Hippocampal formation (tissue), 2 donors: Measurements from ENCODE around the gene MARCHF11.

Source experiments
- DNase-seq, 2 donors: peaks; one replicate each; lab custom pipeline; 2025; lab: John Stamatoyannopoulos, UW

The MARCHF11 gene

GRCh38 chr5:16179511-16179935, at the start of gene MARCHF11:
Gene MARCHF11, minus strand, starts transcription at chr5:16179791. Its CDS starts 216 bp downstream, at chr5:16179575.
- no peak for DNase-seq

DNA sequence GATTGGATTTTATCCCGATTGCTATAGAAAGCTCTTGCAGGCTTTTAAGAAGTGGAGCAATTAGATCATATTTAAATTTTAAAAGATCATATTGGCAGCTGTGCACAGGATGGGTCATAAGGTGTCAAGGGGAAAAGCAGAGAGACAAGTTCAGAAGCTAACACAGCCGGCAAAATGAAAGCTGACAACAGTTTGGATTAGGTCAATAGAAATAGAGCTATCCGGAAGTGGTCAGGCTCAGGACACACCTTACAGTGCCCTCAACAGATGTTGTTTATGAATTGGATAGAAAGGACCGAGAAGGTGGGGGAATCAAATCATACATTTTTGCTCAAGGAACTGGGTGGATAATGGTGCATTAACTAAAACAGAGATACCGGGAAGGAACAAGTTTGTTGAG, 46.3 kb upstream of the MARCHF11 start:
- DNase-seq, result no peak

DNA sequence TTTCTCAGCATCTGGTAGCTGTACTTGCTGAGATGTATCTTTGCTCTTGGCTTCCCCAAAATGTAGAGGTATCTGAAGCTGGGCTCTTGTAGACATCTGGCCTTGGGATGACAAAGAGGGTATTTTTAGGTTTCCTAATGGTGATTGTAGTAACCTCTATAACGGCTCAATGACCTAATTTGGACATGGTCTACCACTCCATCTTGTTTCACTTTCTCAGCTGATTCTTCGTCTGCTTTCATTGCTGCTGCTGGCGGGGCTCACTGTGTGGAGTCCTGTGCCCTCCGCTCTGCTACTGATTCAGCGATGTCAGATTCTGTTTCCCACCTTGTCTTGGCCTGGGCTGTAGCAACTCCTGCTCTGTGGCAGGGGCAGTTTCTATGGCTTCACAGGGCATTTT, 12.7 kb upstream of the MARCHF11 start:
- DNase-seq, result no peak

GRCh38 chr5:16180789-16181082, 1.1 kb upstream of the MARCHF11 start:
- DNase-seq, result no peak

- no peak for DNase-seq
Measured at GRCh38 chr5:16179936-16180788, 571 bp upstream of the MARCHF11 start.

- DNase-seq, result peak in 1 of 2 donors; percentile 44
Measured at GRCh38 chr5:16178745-16179372, 732 bp downstream of the MARCHF11 start.

DNA sequence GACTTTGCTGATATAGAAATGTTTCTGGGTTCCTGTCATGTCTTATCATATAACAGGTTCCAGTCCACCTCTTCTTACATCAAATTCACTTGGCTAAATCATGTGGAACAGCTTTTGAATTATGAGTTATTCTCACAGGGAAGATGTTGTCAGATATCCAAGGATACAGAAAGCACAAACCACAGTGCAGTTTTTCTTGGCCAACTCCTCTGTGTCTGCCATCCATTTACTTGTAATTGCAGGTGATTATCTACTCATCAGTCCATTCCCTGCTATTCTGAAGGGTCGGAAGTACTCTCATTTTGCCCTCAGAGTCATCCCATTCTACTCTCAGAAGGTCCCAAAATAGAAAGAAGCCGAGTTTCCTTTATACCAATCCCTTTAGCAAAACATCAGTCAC, 10.0 kb downstream of the MARCHF11 start:
- DNase-seq, result no peak

GRCh38 chr5:16160706-16161105, 18.9 kb downstream of the MARCHF11 start:
- DNase-seq, result peak in 1 of 2 donors; percentile 33

DNA sequence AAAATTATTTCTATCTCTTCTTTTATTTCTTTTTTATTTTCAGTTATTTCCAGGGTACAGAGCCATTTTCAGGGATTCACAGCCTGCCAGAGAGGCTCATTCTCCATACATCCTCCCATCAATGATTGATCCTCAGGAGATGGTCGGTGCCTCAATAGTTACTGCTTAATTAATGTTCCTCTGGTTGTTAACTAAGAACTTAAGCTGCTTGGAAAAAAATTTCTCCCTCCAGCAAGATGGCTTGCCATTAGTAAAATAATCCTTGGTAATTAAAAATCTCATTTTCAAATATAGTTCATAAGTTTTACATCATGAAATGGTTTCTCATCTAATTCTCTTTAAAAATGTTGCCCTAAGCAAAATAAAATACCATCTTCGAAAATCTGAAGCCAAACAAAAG, 20.0 kb downstream of the MARCHF11 start:
- DNase-seq, result no peak

- no peak for DNase-seq
Measured at GRCh38 chr5:16156152-16156551, 23.4 kb downstream of the MARCHF11 start.

GRCh38 chr5:16152601-16153568, 26.7 kb downstream of the MARCHF11 start:
- DNase-seq, result no peak

DNA sequence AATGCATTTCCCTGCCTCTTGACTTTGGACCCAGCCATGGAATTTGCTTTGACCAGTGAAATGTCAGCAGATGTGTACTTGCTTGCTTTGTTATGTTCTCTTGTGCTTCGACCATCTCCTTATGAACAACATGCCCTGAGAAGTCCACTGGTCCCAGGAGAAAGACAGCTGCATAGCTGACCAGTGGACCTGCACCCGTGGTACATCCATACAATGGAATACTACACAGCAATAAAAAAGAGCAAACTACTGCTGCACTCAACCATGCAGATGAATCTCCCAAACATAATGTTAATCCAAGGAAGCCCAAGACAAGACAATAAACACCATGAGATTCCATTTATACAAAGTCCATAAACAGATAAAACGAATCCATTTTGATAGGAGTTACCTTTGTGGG, 30.0 kb downstream of the MARCHF11 start:
- DNase-seq, result no peak

DNA sequence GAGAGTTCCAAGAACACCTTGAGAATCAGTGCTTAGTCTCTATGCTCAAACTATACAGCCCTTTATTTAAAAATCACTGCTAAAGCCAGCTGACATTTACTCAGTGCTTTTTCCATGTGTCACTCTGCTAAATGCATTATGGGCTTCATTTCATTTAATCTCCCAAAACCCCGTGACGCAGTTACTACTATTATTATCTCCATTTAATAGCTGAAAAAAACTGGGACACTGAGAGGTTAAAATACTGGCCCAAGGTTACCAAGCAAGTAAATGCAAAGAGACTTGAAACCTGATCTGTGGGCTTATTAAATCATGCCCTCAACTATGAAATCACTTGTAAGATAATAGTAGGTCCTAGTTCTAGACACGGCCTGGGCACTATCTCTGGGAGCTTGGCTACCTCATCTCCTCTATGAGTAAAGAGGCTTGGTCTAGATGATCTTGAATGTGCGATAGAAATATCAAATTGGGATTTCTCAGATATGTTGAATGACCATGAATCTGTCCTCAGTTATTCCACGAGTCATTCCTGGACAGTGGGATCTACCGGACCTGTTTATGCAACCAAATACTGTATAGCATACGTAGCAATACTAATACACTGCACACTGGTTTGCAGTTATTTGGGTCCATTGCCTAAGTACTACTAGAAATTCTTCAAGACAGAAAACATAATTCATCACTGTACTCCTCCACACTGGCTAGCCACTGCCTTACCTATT, 32.3 kb downstream of the MARCHF11 start:
- DNase-seq, result no peak

DNA sequence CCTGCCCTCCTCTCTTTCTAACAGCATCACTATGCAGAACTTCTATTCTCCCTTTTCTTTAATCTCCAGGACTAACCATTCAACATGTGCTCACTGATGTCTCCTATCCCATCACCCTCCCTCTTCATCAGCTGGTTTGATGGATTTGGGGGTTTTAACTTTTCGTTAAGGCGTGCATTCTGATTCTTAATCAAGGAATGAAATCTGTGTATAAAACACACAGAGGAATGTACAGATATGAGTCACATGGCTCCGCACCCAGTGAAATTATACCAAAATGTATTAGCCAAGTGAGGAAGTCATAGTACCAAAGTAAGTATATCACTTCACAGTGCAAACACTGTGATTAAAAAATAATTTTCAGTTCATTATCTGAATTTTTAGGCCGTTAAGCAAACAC, 35.2 kb downstream of the MARCHF11 start:
- DNase-seq, result no peak

DNA sequence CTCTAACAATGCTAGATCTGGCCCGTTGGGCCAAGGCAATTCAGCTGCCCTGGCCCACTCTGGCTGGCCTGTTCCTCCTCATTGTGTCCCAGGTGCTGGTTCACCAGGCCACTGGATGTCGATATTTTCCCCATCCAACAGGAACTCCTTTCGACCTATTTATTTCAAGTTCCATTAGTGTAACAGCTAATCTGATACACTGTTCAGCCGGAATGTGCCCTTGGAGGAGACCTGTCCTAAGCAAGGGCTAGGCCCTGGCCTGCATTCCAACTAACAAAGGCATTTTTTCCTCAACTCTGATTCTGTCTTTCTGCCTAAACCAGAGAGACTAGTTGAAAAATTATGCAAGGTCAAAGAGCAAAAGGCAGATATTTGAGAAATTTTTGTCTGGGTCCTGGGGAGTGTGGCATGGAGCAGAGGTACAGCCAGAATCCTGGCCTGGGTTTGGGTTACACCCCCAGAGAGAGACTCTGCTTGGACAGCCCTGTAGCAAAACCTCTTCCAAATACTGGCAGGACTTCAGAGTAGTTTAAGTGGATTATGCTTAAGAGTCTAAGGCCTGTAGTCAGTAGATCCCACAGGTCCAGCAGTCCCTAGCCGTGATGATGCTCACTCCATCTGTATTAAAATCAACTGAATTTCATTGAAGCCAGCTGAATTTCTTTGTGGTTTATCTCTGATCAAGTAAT, 36.1 kb downstream of the MARCHF11 start:
- no peak for DNase-seq

DNA sequence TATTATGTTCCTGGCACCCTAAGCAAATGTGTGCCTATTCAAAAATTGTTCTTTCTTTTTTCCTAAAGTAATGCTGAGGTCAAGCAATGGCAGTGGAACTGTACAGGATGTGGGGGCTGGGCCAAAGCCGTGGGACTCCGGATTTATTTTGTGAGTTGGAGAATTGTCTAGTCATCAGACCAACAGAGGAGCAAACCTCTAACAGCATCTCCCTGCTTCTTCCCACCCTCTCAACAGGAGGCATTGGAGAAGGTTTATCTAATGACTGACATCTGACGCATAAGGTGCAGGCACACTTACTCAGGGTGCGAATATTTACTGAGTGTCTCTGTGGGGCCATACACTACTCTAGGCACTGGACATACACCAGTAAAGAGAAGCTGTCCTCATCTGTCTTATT, 38.6 kb downstream of the MARCHF11 start:
- DNase-seq, result no peak

- DNase-seq, result no peak
Measured at GRCh38 chr5:16140417-16140816, 39.2 kb downstream of the MARCHF11 start.

GRCh38 chr5:16137177-16137576, 42.4 kb downstream of the MARCHF11 start:
- DNase-seq, result no peak

DNA sequence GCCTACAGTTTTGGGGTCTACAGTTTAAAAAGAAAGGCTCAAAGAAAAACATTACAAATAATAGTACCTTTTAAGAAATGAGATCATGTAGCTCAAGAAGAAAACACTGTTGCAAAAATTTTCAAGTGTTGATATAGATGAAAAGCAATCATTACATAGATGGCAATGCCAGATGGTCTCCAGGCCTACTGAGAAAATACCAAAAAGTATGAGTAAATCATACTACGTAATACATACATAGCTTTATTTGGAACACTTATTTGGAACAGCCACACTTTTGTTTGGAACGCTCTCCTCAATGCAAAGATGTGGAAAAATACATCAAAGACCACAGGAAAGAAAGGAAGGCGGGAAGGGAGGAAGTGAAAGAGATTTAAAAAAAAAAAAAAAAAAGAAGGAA, 44.1 kb downstream of the MARCHF11 start:
- no peak for DNase-seq

GRCh38 chr5:16135003-16135402, 44.6 kb downstream of the MARCHF11 start:
- DNase-seq, result no peak

DNA sequence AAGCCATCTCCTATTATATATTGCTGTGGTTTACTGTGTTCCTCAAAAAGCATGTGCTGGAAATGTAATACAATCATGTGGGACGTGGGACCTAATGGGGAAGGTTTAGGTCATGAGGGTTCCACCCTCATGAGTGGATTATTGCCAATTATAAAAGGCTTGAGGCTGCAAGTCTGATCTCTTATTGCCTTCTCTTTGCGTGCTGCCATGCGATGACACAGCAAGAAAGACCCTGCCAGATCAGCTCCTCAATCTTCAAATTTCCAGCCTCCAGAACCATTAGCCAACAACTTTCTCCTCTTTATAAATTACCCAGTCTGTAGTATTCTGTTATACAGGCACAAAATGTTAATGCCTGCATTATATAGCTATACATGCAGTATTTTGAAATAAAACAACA, 45.4 kb downstream of the MARCHF11 start:
- no peak for DNase-seq
